GM18499 (cell line): Measurements from ENCODE around the gene LEUTX.
"Not testable (repeated sequence)": the region's sequence is repeated elsewhere in the genome, so short reads cannot be mapped to it uniquely, and the experiment has no call there.

ENCODE experiments used
- ATAC-seq: cut with Tn5 transposase; IDR thresholded peaks from one replicate; pipeline ENCODE4 v1.9.1; 2021; ENCODE audit warnings: moderate number of reproducible peaks; ENCODE audit not compliant: insufficient read depth, unreplicated experiment

LEUTX gene

GRCh38 chr19:39768334-39768733, 10.3 kb upstream of the LEUTX start:
- no peak for ATAC-seq

- ATAC-seq: no peak
These were observed 9.9 kb upstream of the LEUTX start for GRCh38 chr19:39768786-39769185.

GRCh38 chr19:39780894-39781293, 2.2 kb downstream of the LEUTX start:
- ATAC-seq: no peak

DNA sequence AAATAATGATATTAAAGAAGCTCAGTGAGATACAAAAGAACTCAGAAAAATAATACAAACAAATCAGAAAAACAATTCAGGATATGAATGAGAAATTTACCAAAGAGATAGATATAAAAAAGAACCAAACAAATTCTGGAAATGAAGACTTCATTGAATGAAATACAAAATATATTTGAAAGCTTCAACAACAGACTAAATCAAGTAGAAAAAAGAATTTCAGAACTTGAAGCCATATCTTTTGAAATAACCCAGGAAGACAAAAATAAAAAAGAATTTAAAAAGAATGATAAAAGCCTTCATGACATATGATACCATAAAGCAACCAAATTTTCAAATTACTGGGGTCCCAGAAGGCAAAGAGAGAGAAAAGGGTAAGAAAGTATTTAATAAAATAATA, 9.6 kb downstream of the LEUTX start:
- ATAC-seq: no peak

- ATAC-seq: no peak
These were observed 14.4 kb downstream of the LEUTX start for GRCh38 chr19:39792999-39793546.

DNA sequence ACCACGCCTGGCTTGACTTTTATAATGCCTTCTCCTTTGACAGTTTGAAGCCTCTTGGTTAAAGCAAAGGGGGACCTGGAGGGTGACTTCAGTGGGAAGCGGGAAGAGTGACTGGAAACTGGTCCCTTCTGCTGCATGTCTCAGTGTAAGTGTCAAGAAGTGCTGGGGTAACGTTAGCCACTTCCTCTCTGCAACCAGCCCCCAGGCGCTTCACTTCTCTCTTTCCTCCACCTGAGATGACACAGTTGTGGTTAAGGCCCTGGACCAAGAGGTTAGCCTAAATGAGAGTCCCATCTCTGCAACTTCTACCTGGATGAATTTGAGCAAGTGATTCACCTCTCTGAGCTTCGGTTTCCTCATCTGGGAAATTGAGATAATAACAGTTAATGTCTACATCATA, 16.3 kb downstream of the LEUTX start:
- no peak for ATAC-seq

DNA sequence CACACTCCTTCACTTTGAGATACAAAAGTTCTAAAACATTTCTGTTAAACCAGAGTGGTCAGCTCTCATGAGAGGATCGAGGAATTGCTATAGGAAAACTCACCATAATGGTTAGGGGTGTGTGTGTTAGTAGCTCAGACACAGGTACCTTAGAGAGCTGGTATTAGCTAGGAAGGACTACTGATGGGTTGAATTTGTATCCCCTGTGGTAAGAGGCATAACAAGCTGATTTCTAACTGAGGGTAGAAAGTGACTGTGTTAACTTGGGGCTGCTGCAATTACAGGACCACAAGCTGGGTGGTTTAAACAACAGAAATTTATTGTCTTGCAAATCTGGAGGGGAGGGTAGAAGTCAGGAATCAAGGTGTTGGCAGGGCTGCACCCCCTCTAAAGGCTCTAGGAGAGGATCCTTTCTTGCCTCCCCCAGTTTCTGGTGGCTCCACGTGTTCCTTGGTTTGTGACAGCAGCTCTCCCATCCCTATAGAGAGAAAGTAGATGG, 17.4 kb downstream of the LEUTX start:
- ATAC-seq: no peak

GRCh38 chr19:39797083-39797482, 18.4 kb downstream of the LEUTX start:
- no peak for ATAC-seq

DNA sequence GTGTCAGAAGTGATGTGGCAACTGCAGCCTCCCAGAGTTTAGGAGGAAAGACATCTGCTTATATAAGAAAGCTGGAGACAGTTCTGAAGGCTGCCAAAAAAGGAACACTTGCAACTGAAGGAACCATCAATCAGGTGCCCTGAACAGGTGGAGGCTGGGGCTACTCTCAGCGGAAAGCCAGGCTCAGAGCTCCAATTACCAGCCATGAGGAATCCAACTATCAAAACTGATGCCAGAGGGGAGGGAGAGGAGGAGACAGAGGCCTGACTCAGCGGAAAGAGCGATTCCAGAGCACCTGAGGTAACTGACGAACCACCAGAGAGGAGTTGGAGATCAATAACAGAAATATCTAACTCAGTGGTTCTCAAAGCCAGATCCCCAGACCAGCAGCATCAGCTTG, 24.3 kb downstream of the LEUTX start:
- ATAC-seq: no peak

- no peak for ATAC-seq
These were observed 26.4 kb downstream of the LEUTX start for GRCh38 chr19:39805104-39805503.

DNA sequence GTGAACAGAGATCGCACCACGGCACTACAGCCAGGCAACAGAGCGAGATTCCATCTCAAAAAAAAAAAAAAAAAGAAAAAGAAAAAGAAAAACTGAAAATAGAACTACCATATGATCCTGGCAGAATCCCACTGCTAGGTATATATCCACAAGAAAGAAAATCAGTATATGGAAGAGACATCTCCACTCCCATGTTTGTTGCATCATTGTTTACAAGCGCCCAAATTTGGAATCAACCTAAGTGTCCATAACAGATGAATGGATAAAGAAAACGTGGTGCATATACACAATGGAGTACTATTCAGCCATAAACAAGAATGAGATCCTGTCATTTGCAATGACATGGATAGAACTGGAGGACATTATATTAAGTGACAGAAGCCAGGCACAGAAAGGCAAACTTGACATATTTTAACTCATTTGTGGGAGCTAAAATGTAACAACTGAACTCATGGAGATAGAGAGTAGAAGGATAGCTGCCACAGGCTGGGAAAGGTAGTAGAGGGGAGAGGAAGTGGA, 29.3 kb downstream of the LEUTX start:
- no peak for ATAC-seq

GRCh38 chr19:39808688-39809087, 30.0 kb downstream of the LEUTX start:
- not testable (repeated sequence) for ATAC-seq

- no peak for ATAC-seq
These were observed 30.7 kb downstream of the LEUTX start for GRCh38 chr19:39809368-39809767.

DNA sequence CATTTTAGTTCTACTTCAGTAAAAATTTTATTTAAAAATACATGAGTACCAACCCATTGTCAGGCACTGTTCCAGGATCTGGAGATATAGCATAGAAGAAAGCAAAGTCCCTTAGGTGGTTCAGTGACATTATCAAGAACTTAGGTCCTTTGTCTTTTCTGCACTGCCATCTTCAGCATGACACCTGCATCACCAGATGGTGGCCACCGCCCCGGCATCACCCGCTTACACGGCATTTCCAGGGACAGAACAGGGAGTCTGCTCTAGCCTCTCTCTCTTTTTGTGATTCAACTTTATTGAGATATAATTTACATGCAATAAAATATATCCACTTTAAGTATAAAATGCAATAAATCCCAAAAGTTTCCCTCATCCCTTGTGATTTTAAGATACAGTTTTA, 31.8 kb downstream of the LEUTX start:
- no peak for ATAC-seq

DNA sequence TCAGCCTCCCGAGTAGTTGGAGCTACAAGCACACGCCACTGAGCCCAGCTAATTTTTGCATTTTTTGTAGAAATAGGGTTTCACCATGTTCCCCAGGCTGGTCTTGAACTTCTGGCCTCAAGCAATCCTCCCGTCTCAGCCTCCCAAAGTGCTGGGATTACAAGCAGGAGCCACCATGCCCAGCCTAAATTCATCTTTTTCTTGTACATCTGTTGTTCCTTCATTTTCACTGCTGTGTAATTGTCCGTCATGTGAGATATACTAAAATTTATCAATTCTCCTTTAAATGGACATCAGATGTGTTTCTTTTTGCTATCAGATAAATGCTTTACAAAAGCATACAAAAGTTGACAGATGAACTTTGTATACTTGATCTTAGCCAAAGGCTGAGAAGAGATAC, 32.4 kb downstream of the LEUTX start:
- no peak for ATAC-seq

DNA sequence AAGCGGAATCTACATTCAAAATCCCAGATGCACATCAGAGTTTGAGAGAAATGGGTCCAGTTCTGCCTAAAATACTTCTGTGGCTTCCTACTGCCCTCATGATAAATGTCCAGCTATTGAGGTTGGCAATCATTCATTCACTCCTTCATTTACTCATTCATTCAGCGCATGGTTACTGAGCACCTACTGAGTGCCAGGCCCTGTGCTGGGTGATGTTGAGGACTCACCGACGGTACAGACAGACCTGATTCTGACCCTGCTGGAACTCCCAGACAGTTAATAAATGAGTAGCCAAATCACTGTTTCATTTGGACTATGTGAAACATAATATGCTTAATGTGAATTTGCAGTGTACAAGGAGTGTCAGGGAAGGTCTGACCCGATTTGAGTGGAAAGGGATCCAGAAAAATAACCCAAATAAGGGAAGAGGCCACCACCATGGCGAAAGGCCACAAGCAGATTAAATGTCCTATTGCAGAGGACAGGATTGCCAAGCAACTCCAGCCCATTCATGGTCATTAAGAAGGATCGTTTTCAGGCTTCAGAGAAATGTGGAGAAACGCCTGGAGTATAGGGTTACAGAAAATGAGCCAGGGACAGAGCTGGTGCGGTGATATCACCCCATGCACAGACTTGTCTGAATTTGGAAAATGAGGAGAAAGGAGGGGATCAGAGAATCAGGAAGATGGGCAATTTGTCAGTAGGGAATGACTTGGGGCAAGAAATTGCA, 34.8 kb downstream of the LEUTX start:
- no peak for ATAC-seq

- not testable (repeated sequence) for ATAC-seq
These were observed 35.5 kb downstream of the LEUTX start for GRCh38 chr19:39814111-39814510.

GRCh38 chr19:39814595-39814994, 35.9 kb downstream of the LEUTX start:
- ATAC-seq: no peak

DNA sequence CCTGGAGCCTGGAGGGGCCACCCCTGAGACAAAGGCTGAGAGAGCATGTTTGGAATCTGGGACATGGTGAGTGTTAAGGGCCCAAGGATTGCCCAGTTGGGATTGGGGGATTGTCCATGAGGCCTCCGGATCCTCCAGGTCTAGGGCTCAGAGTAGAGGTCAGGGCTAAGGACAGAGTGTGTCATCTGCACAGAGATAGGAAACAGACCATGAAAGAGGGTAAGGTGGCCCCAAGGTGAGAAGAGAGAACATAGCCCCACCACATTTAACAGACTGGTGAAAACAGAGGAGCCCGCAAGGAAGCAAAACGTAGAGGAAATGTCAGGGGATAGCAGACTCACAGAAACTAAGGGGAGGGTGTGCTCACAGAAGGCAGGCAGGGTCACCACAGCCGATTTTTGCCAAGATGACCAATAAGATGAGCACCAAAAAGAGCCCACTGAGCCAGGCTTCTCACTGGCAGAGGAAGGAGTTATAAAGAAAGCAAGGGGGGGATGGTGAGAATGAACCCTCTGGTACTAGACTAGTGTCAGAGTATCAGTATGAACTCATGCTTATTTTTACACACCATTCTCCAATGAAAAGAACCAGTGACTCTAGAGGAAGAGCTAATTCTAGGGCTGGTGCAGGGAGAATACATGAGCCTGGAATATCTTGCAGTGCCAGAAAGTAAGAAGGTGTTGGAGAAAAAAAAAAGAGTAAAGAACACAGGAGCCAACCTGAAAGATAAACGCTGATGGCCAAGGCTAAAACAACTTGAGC, 37.8 kb downstream of the LEUTX start:
- no peak for ATAC-seq

DNA sequence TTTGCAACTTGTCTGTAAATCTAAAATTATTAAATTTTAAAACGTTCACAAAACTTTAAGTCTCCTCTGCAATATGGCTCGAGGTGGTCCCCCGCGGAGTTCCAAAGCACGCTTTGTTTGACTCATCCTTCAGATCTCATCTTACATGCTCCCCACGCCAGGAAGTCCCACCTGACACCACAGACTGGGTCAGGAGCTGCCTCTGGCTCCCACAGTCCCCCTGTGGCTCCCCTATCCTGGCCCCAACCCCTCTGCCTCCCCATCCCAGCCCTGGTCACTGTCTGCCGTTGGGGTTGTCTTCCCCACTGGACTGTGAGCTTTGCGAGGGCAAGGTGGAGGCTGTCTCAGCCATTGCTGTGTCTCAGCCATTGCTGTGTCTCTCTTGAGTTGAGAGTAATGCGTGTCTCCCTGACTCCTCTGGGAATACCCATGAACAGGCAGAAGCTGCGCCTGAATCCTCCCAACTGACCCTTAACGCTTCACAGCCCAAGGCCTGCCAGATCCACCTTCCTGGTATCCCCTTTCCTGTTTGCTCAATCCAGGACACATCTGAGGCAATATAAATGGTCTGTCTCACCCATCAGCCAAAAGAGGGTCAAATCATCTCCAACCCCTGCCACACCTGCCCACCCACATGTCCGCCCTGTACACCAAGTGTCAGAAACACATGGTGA, 39.4 kb downstream of the LEUTX start:
- no peak for ATAC-seq
